Subcutaneous abdominal adipose tissue (tissue), 5 donors: ENCODE measurements around the gene RCAN2.

Experiments
- H3K27ac ChIP-seq: one replicate; pipeline ENCODE4 v1.7.0; 2013; ENCODE audit warnings: low read depth, mild to moderate bottlenecking, inconsistent platforms, low read length, moderate library complexity
- H3K27me3 ChIP-seq, 5 donors: one replicate each; pipeline ENCODE4 v1.7.0; 2013; ENCODE audit warnings: low read length in 5 of 5, inconsistent platforms in 1 of 5; ENCODE audit not compliant: control insufficient read depth in 5 of 5, insufficient read depth in 4 of 5
- H3K36me3 ChIP-seq, 5 donors: one replicate each; pipeline ENCODE4 v1.7.0; 2013; ENCODE audit warnings: low read length in 5 of 5; ENCODE audit not compliant: control insufficient read depth in 5 of 5, insufficient read depth in 5 of 5
- H3K4me1 ChIP-seq, 5 donors: one replicate each; pipeline ENCODE4 v1.7.0; 2013; ENCODE audit warnings: low read length in 5 of 5, mild to moderate bottlenecking in 3 of 5, moderate library complexity in 1 of 5; ENCODE audit not compliant: control insufficient read depth in 5 of 5, insufficient read depth in 5 of 5
- H3K4me3 ChIP-seq, 5 donors: one replicate each; pipeline ENCODE4 v1.7.0; 2013; ENCODE audit warnings: low read length in 5 of 5, low read depth in 1 of 5
- H3K9ac ChIP-seq, 5 donors: one replicate each; pipeline ENCODE4 v1.7.0; 2013; ENCODE audit warnings: low read length in 5 of 5, mild to moderate bottlenecking in 4 of 5, moderate library complexity in 3 of 5
- H3K9me3 ChIP-seq, 5 donors: one replicate each; pipeline ENCODE4 v1.7.0; 2013; ENCODE audit warnings: low read length in 5 of 5; ENCODE audit not compliant: control insufficient read depth in 5 of 5
- donor health status: healthy.
- donor health status: healthy.
- donor health status: healthy.
- donor health status: healthy.
- donor health status: healthy.

The RCAN2 gene

DNA sequence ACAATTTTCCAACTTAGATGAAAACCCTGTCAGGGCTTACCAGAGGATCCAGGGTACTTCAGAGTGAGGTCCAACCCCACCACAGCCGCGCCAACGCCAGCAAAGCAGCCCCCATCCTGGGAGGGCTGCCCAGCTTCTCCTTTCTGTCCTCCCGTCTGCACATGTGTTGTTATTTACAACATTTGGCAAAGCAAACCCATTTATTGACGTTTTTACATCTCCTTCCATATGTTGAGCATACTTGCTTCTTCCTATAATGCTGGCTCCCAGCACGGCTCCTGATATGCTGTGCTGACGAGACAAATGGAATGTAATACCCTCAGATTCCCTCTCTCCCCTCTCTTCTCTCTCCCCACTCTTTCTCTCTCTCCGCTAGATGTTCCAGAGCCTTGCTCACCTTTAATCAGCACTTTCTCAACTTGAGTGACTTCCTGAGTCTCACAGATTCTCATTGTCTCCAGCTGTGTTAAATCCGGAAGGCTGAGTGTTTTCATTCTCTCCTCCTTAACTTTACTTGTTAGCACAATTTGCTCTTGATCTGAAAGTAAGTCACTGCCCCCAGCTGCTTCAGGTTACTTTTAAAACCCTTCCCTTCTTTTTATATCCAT, 22.7 kb downstream of the RCAN2 start:
- Histone ChIP-seq H3K9ac (no peak overlapping the region), H3K36me3 (no peaks in the 10 kb centered on the region), H3K27me3 (peaks cover 0 to 4% (median 0%) of the 10 kb centered on the region in 5 donors), H3K27ac (no peak overlapping the region), H3K9me3 (no peaks in the 10 kb centered on the region), H3K4me1 (peaks cover 0 to 2% (median 0%) of the 10 kb centered on the region in 5 donors), H3K4me3 (no peak overlapping the region)

DNA sequence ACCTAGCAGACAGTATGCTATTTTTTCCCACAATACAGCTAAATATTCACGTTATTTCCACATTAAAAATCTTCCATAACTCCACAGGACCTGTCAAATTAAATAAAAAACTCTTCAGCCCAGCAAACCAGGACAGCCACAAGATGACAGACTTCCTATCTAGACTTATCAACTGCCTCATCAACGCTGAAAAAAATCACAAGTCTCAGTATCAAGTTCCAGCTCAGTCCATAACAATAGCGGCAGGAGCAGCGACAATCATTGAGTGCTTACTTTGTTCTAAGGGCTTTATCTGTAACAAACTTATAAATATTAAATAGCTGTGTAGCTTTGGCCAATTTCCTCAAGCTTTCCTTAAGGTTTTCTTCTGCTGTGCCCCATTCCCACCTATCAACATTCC, 24.7 kb downstream of the RCAN2 start:
- Histone ChIP-seq H3K27me3 (peaks cover 0 to 4% (median 0%) of the 10 kb centered on the region in 5 donors), H3K27ac (no peak overlapping the region), H3K9me3 (no peaks in the 10 kb centered on the region), H3K4me1 (peaks cover 0 to 2% (median 0%) of the 10 kb centered on the region in 5 donors), H3K36me3 (no peaks in the 10 kb centered on the region), H3K9ac (no peak overlapping the region), H3K4me3 (no peak overlapping the region)

DNA sequence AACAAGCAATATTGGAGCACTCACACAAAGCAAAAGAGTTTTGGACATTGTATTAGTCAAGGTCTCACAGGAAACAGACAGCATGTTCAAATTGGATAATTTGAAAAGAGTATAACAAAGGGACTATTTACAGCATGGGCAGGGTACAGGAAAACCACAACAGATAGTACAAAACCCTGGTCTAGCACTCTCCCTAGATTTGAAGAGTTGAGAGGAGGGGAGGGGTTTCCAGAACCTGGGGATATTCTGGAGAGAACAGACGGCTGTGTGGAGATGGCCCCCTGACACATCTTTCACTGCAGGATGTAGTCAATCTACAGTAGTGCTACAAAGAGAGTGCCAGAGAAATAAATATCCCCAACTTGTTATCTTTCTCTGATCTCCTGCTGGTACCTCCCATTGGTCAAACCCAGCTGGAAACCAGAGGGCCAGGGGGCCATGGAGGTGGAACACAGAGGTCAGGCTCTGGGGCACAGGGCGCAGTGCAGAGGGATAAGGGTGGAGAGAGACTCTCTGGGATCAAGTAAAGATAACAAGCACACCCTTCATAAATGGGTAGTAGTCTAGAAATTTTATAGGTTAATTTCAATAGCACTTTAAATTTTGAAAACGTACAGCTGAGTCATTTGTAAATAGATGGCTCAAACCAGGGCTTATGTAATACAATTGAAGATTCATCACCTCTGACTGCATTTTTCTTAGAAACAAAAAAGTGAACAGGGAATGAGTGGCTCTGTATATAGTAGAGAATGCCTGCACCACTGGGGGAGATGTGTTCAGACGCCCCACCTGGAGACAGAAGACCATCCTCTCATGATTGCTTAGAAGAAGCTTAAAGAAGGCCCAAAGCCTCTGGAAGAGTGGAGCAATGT, 25.7 kb downstream of the RCAN2 start:
- Histone ChIP-seq H3K4me3 (no peak overlapping the region), H3K27ac (no peak overlapping the region), H3K4me1 (peaks cover 0 to 2% (median 0%) of the 10 kb centered on the region in 5 donors)

DNA sequence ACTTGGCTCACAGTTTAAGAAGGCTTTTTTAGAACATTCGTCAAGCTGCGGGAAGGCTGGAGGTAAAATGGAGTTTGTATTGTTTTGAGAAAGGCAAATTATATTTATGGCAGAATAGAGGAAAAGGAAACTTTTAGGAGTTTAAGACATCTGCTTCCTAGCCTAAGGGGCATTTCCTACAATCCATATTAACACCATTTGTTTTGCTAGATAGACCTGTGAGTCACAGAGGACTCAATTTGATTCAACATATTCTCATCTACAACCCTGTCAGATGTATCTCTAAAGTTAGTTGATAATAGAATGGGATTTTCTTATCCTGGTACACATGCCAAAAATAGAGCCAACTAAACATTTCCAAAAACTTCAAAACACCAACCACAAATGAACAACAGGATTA, 35.0 kb downstream of the RCAN2 start:
- no peaks in the 10 kb centered on the region for H3K36me3 ChIP-seq
- no peak overlapping the region for H3K27ac ChIP-seq
- H3K9me3 ChIP-seq: no peaks in the 10 kb centered on the region
- H3K4me3 ChIP-seq: no peak overlapping the region
- no peaks in the 10 kb centered on the region for H3K27me3 ChIP-seq
- H3K9ac ChIP-seq: no peak overlapping the region
- H3K4me1 ChIP-seq: no peaks in the 10 kb centered on the region

More for the DNA sequence above, 25.7 kb downstream of the RCAN2 start:
- peaks cover 0 to 4% (median 0%) of the 10 kb centered on the region in 5 donors for H3K27me3 ChIP-seq
- no peaks in the 10 kb centered on the region for H3K9me3 ChIP-seq
- no peaks in the 10 kb centered on the region for H3K36me3 ChIP-seq
- no peak overlapping the region for H3K9ac ChIP-seq

DNA sequence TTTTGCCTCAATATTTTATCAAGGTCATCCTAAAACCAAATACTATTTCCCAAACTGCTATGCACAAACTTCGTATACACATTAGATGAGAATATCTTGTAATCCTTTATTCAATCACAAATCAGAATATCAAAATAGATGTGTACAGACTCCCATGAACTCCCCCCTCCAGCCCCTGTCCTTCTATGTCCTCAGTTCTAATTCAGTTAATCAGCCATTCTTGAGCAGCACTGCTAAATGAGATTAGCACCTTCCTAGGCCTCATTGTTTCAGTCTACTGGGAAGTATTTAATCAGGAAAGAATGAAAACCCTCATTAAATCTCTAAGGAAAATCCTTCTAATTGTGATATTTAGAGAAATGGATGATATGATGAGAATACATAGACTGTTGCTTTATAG, 36.6 kb downstream of the RCAN2 start:
- Histone ChIP-seq H3K27me3 (no peaks in the 10 kb centered on the region), H3K9me3 (peaks cover 0 to 7% (median 2%) of the 10 kb centered on the region in 5 donors), H3K36me3 (no peaks in the 10 kb centered on the region), H3K9ac (no peak overlapping the region), H3K27ac (no peak overlapping the region), H3K4me1 (no peaks in the 10 kb centered on the region), H3K4me3 (no peak overlapping the region)

DNA sequence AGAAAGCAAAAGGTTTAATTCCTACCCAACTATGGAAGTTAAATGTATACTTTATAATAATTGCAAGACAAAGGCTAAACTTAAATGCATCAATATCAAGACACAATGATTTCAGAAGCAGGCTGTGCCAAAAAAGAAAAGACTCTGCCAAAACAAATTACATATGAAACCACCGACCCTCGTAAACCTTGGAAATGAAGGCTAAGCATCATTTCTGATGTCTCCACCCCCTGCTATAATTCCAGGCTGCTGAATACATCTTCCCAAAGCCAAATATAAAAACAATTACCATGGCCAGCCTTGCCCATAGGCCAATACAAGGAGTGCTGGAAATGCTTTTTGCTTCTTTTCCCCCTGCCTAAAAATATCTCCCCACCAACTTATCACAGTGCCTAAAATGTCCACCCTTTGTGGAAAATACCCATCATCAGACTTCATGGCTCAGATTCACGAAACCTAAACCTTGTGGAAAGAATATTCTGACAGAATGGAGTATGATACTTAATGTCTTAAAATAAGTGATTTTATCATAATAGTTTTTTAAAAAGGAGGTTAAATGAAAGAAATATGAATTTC, 37.4 kb downstream of the RCAN2 start:
- peaks cover 0 to 7% (median 5%) of the 10 kb centered on the region in 5 donors for H3K9me3 ChIP-seq
- no peaks in the 10 kb centered on the region for H3K36me3 ChIP-seq
- H3K27ac ChIP-seq: no peak overlapping the region
- no peak overlapping the region for H3K9ac ChIP-seq
- no peak overlapping the region for H3K4me3 ChIP-seq
- no peaks in the 10 kb centered on the region for H3K4me1 ChIP-seq
- H3K27me3 ChIP-seq: no peaks in the 10 kb centered on the region

DNA sequence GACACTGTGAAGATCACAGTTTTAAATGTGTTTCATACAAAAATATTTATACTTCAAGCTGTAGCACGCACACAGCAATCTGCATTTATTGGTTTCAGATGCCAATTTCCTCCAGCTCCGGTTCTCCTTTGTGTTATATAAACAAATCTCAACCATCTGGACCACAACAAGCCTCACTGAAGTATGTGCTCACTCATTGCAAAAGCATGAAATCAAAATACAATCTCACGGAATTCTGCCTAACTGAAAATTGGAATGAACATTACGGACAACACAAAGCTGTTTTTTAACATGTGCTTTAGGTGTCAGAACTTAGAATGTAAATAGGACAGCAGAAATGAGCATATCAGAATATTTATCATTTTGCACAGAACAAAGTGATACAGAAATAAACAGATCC, 38.0 kb downstream of the RCAN2 start:
- Histone ChIP-seq H3K9me3 (peaks cover 0 to 7% (median 5%) of the 10 kb centered on the region in 5 donors), H3K27ac (no peak overlapping the region), H3K4me1 (no peaks in the 10 kb centered on the region), H3K36me3 (no peaks in the 10 kb centered on the region), H3K27me3 (no peaks in the 10 kb centered on the region), H3K4me3 (no peak overlapping the region), H3K9ac (no peak overlapping the region)

DNA sequence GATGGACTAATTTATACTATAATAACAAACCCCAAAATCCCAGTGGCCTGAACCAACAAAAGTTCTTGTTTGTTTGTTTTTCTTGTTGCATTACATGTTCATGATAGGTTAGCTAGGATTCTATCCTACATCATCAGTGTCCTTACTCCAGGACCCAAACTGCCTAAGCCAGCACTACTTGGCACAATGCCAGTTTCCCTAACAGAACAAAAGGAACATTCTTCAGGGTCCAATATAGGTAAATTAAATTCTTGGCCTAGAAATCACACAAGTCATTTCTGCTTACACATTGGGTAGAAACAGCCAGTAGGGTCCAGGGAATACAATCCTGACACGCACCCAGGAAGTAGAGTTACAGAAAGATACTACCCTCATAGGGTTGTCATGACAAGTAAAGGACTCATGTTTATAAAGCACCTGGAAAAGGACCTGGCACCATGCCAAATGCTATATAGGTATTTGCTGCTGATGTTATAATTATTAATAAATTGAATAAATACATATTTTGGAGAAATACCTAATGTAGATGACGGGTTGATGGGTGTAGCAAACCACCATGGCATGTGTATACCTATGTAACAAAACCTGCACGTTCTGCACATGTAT, 38.8 kb downstream of the RCAN2 start:
- Histone ChIP-seq H3K27ac (no peak overlapping the region), H3K36me3 (no peaks in the 10 kb centered on the region), H3K9me3 (peaks cover 0 to 7% (median 5%) of the 10 kb centered on the region in 5 donors), H3K4me3 (no peak overlapping the region), H3K9ac (no peak overlapping the region), H3K4me1 (no peaks in the 10 kb centered on the region), H3K27me3 (no peaks in the 10 kb centered on the region)

DNA sequence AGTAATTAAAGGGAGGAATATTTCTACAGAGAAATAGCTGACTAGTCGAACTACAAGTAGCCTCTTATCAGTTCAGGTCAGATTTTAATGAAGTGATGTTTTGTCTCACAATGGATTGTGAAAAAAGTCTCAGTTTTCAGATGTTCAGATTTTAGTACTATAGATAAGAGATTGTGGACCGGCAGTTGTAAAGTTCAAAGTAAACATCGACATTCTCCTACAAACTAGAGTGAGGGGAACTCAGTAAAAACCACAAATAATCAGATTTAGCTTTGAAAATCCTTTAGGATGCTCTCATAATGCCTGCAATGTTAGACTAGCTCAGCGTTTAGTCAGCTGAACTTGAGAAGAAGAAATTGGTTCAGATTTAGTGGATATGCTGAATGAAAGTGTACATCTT, 39.9 kb downstream of the RCAN2 start:
- Histone ChIP-seq H3K4me1 (no peaks in the 10 kb centered on the region), H3K4me3 (no peak overlapping the region), H3K9me3 (peaks cover 0 to 12% (median 7%) of the 10 kb centered on the region in 5 donors), H3K27me3 (no peaks in the 10 kb centered on the region), H3K27ac (no peak overlapping the region), H3K9ac (no peak overlapping the region), H3K36me3 (no peaks in the 10 kb centered on the region)
